Type B pancreatic cell (in vitro differentiated cells): ENCODE data around the gene MYLK. TPM values are rescaled to one million over a fixed set of nuclear protein-coding genes. Genes with fewer than 3 reads are reported as not detected.

Experiments used
- DNase-seq: peaks from one replicate; pipeline ENCODE4 v3.0.0; 2021; ENCODE audit warnings: mixed read lengths; ENCODE audit not compliant: unreplicated experiment; ENCODE audit errors: extremely low spot score
- H3K27ac Mint-ChIP-seq: 2 replicates; pipeline ENCODE4 v1.8.0; 2021; ENCODE audit warnings: mild to moderate bottlenecking, mixed read lengths
- H3K27me3 Mint-ChIP-seq: 2 replicates; pipeline ENCODE4 v1.8.0; 2021; ENCODE audit warnings: mixed read lengths
- H3K36me3 Mint-ChIP-seq: 2 replicates; pipeline ENCODE4 v1.8.0; 2021; ENCODE audit warnings: mixed read lengths
- H3K4me1 Mint-ChIP-seq: one replicate; pipeline ENCODE4 v1.8.0; 2021; ENCODE audit warnings: mixed read lengths; ENCODE audit not compliant: unreplicated experiment
- H3K4me3 Mint-ChIP-seq: 2 replicates; pipeline ENCODE4 v1.8.0; 2021; ENCODE audit warnings: mild to moderate bottlenecking, mixed read lengths
- H3K9me3 Mint-ChIP-seq: 2 replicates; pipeline ENCODE4 v1.8.0; 2021; ENCODE audit warnings: mixed read lengths
- total RNA-seq: library from RNA; stranded (reverse); gene quantifications from 2 replicates; pipeline ENCODE4 v1.2.1, GENCODE V29; 2021; ENCODE audit warnings: low replicate concordance
- TF ChIP-seq, protein P1 (sequence below): fragments of 200-600 bp; sonication (generic); conservative IDR thresholded peaks from 2 replicates; pipeline ENCODE4 v1.5.0; 2021; ENCODE audit warnings: antibody characterized with exemption, mild to moderate bottlenecking

Gene MYLK
- total RNA-seq, 1 donor from 2014 or later: 16.8 TPM

DNA sequence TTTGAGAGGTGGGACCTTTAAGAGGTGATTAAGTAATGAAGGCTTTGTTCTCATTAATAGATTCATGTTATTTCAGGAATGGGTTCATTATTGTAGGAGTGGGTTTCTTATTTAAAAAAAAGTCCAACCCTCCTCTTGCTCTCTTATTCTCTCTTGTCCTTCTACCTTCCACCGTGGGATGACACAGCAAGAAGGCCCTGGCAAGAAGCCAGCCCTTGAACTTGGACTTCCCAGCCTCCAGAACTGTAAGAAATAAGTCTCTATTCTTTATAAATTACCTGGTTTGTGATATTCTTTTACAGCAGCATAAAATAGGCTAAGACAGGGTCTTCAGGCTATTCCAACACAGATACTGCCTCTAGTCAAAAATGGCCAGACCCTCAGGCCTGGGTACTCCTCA lies 62.2 kb downstream of the MYLK start:
- DNase-seq: no peak
- Mint-ChIP-seq H3K4me3 (no peak overlapping the region), H3K9me3 (peaks cover 9% of the 10 kb centered on the region), H3K4me1 (no peaks in the 10 kb centered on the region), H3K27ac (no peak overlapping the region), H3K36me3 (peaks cover 3% of the 10 kb centered on the region), H3K27me3 (peaks cover 5% of the 10 kb centered on the region)
- TF ChIP-seq, protein P1, sequence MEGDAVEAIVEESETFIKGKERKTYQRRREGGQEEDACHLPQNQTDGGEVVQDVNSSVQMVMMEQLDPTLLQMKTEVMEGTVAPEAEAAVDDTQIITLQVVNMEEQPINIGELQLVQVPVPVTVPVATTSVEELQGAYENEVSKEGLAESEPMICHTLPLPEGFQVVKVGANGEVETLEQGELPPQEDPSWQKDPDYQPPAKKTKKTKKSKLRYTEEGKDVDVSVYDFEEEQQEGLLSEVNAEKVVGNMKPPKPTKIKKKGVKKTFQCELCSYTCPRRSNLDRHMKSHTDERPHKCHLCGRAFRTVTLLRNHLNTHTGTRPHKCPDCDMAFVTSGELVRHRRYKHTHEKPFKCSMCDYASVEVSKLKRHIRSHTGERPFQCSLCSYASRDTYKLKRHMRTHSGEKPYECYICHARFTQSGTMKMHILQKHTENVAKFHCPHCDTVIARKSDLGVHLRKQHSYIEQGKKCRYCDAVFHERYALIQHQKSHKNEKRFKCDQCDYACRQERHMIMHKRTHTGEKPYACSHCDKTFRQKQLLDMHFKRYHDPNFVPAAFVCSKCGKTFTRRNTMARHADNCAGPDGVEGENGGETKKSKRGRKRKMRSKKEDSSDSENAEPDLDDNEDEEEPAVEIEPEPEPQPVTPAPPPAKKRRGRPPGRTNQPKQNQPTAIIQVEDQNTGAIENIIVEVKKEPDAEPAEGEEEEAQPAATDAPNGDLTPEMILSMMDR: no peak

DNA sequence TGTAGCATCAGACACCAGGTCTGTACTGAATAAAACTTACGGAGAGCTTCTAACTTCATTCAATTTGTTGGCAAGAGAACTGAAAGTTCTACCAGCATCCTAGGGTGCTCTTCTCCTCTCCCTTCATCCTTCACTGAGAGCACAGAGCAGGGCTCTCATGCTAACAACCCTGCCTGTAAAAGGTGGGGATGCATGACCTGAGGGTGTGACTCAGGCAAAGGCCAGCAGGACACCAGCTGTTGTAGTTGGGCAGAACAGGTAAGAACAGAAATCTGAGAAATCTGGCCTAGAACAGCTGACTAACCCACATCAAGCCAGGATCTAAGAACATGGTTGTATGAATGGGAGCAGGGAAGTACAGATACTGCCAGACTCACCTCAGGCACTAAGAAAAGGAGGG lies 64.2 kb downstream of the MYLK start:
- Mint-ChIP-seq H3K9me3 (peaks cover 9% of the 10 kb centered on the region), H3K27ac (no peak overlapping the region), H3K36me3 (no peaks in the 10 kb centered on the region), H3K27me3 (peaks cover 5% of the 10 kb centered on the region), H3K4me1 (no peaks in the 10 kb centered on the region), H3K4me3 (no peak overlapping the region)
- no peak for DNase-seq
- TF ChIP-seq, protein P1: no peak

DNA sequence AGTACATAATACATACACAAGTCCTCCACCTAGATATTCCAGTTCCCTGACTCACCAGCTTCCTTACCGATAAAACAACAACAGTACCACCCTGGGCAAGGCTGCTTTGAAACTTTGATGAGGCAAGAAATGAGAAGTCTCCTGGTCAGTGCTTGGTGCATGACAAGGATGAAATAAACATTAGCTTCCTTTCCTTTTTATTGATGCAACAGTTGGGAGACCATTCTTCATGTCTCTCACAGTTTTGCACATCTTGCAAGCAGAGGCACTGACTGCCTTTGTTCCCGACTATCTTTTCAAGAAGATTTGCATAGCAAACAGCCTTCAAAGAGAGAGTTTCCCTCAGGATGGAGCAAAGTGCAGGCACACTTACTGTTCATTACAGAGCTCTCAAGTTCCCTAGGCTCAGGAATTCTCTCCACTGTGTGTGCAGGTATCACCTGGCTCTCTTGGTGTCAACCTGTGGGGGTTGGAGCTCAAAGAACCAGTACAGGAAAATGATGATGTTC lies 65.2 kb downstream of the MYLK start:
- Mint-ChIP-seq H3K4me3 (no peak overlapping the region), H3K27ac (no peak overlapping the region), H3K27me3 (peaks cover 5% of the 10 kb centered on the region), H3K9me3 (peaks cover 9% of the 10 kb centered on the region), H3K4me1 (no peaks in the 10 kb centered on the region), H3K36me3 (no peaks in the 10 kb centered on the region)
- DNase-seq: no peak
- TF ChIP-seq, protein P1: no peak

DNA sequence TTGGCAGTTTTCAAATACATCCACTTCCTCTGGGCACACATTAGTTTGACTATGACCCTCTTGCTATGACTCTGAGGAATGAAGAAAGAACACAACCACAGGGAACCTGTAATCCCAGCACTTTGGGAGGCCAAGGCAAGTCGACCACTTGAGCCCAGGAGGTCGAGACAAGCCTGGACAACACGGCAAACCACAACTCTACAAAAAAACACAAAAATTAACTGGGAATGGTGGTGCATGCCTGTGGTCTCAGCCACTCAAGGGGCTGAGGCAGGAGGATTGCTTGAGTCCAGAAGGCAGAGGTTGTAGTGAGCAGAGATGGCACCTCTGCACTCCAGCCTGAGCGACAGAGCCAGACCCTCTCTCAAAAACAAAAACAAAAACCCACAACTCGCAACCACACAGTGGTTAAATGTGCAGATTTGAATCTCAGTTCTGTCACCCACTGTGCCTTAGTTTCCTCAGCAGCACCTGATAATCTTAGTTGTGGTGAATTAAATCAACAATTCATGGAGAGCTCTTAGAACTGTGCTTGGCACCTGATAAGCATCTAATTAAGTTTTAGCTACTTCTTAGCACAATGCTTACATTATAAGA lies 65.7 kb downstream of the MYLK start:
- H3K4me1 Mint-ChIP-seq: no peaks in the 10 kb centered on the region
- peaks cover 5% of the 10 kb centered on the region for H3K27me3 Mint-ChIP-seq
- TF ChIP-seq, protein P1: no peak
- H3K27ac Mint-ChIP-seq: no peak overlapping the region
- H3K9me3 Mint-ChIP-seq: peaks cover 4% of the 10 kb centered on the region
- no peak overlapping the region for H3K4me3 Mint-ChIP-seq
- H3K36me3 Mint-ChIP-seq: no peaks in the 10 kb centered on the region
- no peak for DNase-seq

DNA sequence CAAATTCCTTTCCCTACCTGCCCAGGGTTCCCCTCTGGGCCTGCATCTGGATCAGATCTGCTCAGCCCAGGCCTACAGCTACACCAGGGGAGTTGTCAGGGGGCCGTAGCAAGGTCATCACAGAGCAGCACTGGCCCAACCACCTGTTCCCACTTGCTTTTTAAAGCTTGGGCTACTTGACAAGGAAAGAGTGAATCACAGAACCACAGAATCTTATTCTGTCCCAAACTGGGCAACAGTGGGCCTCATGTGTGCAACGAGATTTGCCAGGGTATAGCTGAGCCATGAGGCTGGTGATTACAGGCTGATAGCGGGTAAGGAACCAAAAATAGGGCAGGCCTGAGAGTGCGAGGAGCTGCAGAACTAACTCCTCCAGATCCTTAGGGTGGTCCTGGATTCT lies 66.7 kb downstream of the MYLK start:
- Mint-ChIP-seq H3K27me3 (peaks cover 5% of the 10 kb centered on the region), H3K27ac (no peak overlapping the region), H3K9me3 (no peaks in the 10 kb centered on the region), H3K4me1 (no peaks in the 10 kb centered on the region), H3K36me3 (no peaks in the 10 kb centered on the region), H3K4me3 (no peak overlapping the region)
- TF ChIP-seq, protein P1: no peak
- DNase-seq: no peak
